ENCODE measurements around the gene MAT2B. TPM values are rescaled to one million over a fixed set of nuclear protein-coding genes. Genes with fewer than 3 reads are reported as not detected.
A peak's percentile ranks its signal among the peaks of the same experiment; 100 is the strongest.
"Not testable (repeated sequence)": the region's sequence is repeated elsewhere in the genome, so short reads cannot be mapped to it uniquely, and the experiment has no call there.

The MAT2B gene
- total RNA-seq, 1 donor from 2014 or later: 38.3 TPM

GRCh38 chr5:163502521-163502920 lies 2.9 kb upstream of the MAT2B start:
- intact Hi-C loops (cut with DNase I): no loop called here
- DNase-seq (ENCODE audit: low spot score) (no peak), ATAC-seq (no peak)

- DNase-seq (ENCODE audit: low spot score) (peak; percentile 63), ATAC-seq (peak; percentile 40)
- intact Hi-C loops (cut with DNase I): no loop called here
These were observed 2.0 kb upstream of the MAT2B start for GRCh38 chr5:163503106-163504078.

GRCh38 chr5:163504079-163504931 lies 1.1 kb upstream of the MAT2B start:
- intact Hi-C loops (cut with DNase I): no loop called here
- ATAC-seq (peak; percentile 45), DNase-seq (ENCODE audit: low spot score) (no peak)

- ATAC-seq (peak; percentile 1), DNase-seq (ENCODE audit: low spot score) (no peak)
- intact Hi-C loops (cut with DNase I): no loop called here
These were observed 411 bp upstream of the MAT2B start for GRCh38 chr5:163505049-163505367.

GRCh38 chr5:163506095-163506457 lies 657 bp downstream of the MAT2B start:
- intact Hi-C loops (cut with DNase I): no loop called here
- no peak for DNase-seq (ENCODE audit: low spot score)
- no peak for ATAC-seq

GRCh38 chr5:163506726-163507125 lies 1.3 kb downstream of the MAT2B start:
- no peak for DNase-seq (ENCODE audit: low spot score)
- intact Hi-C loops (cut with DNase I): no loop called here
- ATAC-seq: no peak

GRCh38 chr5:163508753-163509152 lies 3.3 kb downstream of the MAT2B start:
- intact Hi-C loops (cut with DNase I): no loop called here
- DNase-seq (ENCODE audit: low spot score): no peak
- no peak for ATAC-seq

GRCh38 chr5:163509291-163509951 lies 4.0 kb downstream of the MAT2B start:
- ATAC-seq (no peak), DNase-seq (ENCODE audit: low spot score) (no peak)
- intact Hi-C loops (cut with DNase I): no loop called here

- intact Hi-C loops (cut with DNase I): no loop called here
- DNase-seq (ENCODE audit: low spot score): no peak
- no peak for ATAC-seq
These were observed 7.1 kb downstream of the MAT2B start for GRCh38 chr5:163512526-163512925.

GRCh38 chr5:163525096-163525495 lies 19.7 kb downstream of the MAT2B start:
- ATAC-seq: no peak
- intact Hi-C loops (cut with DNase I): no loop called here
- no peak for DNase-seq (ENCODE audit: low spot score)

GRCh38 chr5:163529698-163530097 lies 24.3 kb downstream of the MAT2B start:
- no peak for DNase-seq (ENCODE audit: low spot score)
- intact Hi-C loops (cut with DNase I): no loop called here
- ATAC-seq: no peak

- ATAC-seq (no peak), DNase-seq (ENCODE audit: low spot score) (no peak)
- intact Hi-C loops (cut with DNase I): no loop called here
These were observed 25.9 kb downstream of the MAT2B start for GRCh38 chr5:163531272-163531671.

- intact Hi-C loops (cut with DNase I): no loop called here
- ATAC-seq (no peak), DNase-seq (ENCODE audit: low spot score) (no peak)
These were observed 27.0 kb downstream of the MAT2B start for GRCh38 chr5:163532171-163533084.

- intact Hi-C loops (cut with DNase I): no loop called here
- no peak for ATAC-seq
- DNase-seq (ENCODE audit: low spot score): no peak
These were observed 27.8 kb downstream of the MAT2B start for GRCh38 chr5:163533223-163533622.

GRCh38 chr5:163534492-163535094 lies 29.2 kb downstream of the MAT2B start:
- no peak for ATAC-seq
- intact Hi-C loops (cut with DNase I): no loop called here
- DNase-seq (ENCODE audit: low spot score): no peak

- intact Hi-C loops (cut with DNase I): no loop called here
- ATAC-seq (no peak), DNase-seq (ENCODE audit: low spot score) (no peak)
These were observed 29.9 kb downstream of the MAT2B start for GRCh38 chr5:163535290-163535689.

- ATAC-seq; DNase-seq (ENCODE audit: low spot score); intact Hi-C loops (cut with DNase I): not testable (repeated sequence)
These were observed 31.0 kb downstream of the MAT2B start for GRCh38 chr5:163536442-163536841.

GRCh38 chr5:163540696-163541095 lies 35.3 kb downstream of the MAT2B start:
- intact Hi-C loops (cut with DNase I): no loop called here
- no peak for DNase-seq (ENCODE audit: low spot score)
- ATAC-seq: no peak
